ENCODE results near the gene THAP4.
"Not testable (repeated sequence)": the region's sequence is repeated elsewhere in the genome, so short reads cannot be mapped to it uniquely, and the experiment has no call there.

THAP4 gene

DNA sequence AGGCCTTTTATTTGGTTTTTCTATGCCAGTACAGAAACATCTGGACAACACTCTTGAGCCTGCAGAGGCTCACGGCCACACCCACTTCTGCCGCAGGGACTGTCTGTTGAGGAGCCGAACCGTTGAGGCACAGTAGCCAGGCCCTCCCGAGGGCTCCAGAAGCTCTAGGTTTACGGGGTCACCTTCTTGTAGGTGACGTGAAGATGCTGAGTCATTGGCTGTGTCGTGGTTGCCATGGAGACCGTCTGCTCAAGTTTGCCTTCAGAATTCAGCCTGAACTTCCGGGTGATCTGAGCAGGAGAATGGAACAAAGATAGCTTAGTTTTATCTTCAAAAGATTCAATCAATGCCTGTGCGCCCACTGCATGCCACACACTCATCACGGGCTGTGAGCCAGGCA, 52.5 kb downstream of the THAP4 start:
- no peak for DNase-seq (ENCODE audit: low read depth in 3 of 3)

DNA sequence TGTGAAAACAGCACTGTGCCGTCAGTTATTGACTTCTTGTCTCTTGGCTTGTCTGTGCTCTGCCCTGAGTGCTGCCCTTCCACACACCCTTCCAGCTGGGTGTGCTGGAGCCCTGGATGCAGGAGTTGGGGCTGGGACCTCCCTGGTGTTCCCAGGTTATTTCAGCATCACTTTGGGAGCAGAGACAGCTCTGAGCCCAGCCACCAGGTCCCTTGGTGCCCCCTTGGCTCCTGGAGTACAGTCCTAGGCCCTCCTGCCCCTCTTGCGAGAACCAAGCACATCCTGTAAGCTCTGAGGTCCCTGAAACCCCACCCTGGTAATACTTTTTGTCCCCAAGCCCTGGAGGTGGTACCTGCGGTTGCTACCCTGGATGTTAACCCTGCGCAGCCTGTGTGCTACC, 54.2 kb downstream of the THAP4 start:
- no peak for DNase-seq (ENCODE audit: low read depth in 3 of 3)

DNA sequence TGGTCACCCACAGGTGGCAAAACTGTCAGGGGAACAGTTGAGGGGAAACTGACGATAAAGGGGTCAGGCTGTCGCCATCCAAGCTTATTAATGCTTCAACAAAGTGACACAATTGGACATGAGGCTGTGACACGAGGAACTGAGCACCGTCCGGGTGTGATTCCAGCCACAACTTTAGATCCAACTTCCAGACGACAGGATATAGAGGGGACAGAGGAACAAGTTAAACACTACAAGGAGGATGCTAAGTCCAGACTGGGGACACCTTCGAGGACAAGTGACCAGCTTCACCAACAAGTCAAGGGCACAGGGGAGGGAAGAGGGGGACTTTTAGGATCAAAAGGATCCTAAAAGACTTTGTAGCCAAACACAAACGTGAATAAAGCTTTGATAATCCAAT, 54.6 kb downstream of the THAP4 start:
- no peak for DNase-seq (ENCODE audit: low read depth in 3 of 3)

GRCh38 chr2:241579281-241579680, 57.7 kb downstream of the THAP4 start:
- DNase-seq (ENCODE audit: low read depth in 3 of 3) = no peak

GRCh38 chr2:241577413-241578122, 59.4 kb downstream of the THAP4 start:
- DNase-seq (ENCODE audit: low read depth in 3 of 3) = no peak

- DNase-seq (ENCODE audit: low read depth in 3 of 3) = no peak
Observed at GRCh38 chr2:241576293-241576654, 60.7 kb downstream of the THAP4 start.

- no peak for DNase-seq (ENCODE audit: low read depth in 3 of 3)
Observed at GRCh38 chr2:241575624-241576292, 61.2 kb downstream of the THAP4 start.

DNA sequence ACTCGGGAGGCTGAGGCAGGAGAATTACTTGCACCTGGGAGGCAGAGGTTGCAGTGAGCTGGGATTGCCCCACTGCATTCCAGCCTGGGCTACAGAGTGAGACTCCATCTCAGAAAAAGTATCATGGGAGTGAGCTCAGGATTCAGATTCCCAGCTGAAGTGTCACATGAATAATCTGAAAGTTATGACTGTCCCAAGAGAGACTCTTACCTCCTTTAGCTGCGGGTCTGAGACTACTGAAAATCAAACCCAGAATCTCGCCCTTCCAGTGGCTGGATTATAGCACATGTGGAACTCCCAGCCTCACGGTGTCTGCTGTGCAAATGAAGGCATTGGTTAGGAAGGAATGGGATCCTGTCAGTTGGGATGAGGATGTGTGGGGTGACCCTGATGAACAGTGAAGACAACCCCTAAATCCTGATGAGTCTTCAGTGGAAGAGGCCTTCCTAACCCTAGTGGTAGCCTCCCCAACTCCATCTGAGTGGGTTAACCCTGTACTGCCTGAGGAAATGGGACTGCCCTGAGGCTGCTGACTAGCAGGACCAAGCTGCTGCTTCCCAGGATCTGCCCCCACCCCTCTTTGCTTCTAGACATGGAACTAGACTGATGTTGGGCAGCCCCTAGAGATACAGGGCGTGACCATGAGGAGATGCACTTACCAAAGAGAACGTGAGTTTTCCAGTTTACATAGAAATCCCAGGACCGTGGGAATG, 61.9 kb downstream of the THAP4 start:
- no peak for DNase-seq (ENCODE audit: low read depth in 3 of 3)

DNA sequence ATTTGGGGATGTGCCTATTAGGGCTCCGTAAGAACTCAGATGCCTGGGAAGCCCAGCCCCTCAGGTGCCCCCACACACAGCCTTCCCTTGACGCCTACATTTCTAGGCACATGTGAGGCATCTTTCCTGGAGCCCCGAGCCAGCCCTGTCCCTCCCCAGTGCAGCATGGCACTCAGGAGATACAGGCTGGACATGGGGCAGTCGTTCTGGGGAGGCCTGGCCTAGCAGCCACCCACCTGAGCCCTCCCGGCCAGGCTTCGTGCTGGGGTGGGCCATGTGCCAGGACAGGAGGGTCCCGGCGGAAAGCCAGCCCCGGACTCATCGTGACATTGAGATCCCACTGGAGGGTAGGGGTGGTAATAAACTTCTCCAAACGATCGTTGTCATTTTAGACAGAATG, 63.2 kb downstream of the THAP4 start:
- DNase-seq (ENCODE audit: low read depth in 3 of 3) = no peak

DNA sequence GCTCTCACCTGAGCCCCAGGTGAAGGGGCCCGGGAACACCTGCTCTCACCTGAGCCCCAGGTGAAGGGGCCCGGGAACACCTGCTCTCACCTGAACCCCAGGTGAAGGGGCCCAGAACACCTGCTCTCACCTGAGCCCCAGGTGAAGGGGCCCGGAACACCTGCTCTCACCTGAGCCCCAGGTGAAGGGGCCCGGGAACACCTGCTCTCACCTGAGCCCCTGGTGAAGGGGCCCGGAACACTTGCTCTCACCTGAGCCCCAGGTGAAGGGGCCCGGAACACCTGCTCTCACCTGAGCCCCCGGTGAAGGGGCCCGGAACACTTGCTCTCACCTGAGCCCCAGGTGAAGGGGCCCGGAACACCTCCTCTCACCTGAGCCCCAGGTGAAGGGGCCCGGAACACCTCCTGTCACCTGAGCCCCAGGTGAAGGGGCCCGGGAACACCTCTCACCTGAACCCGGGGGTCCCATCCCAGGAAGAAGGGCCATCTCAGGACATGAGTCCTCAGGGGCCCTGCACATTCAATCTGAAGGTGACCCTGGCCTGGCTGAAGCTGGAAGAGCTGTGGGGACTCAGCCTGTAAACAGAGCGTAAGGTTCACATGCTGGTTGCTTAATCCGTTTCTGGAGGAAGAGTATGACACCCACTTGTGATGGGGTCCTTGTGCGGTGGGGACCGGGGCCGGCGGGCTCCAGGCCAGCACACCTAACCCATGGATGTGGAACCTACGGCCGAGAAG, 63.9 kb downstream of the THAP4 start:
- DNase-seq (ENCODE audit: low read depth in 3 of 3) = not testable (repeated sequence)

DNA sequence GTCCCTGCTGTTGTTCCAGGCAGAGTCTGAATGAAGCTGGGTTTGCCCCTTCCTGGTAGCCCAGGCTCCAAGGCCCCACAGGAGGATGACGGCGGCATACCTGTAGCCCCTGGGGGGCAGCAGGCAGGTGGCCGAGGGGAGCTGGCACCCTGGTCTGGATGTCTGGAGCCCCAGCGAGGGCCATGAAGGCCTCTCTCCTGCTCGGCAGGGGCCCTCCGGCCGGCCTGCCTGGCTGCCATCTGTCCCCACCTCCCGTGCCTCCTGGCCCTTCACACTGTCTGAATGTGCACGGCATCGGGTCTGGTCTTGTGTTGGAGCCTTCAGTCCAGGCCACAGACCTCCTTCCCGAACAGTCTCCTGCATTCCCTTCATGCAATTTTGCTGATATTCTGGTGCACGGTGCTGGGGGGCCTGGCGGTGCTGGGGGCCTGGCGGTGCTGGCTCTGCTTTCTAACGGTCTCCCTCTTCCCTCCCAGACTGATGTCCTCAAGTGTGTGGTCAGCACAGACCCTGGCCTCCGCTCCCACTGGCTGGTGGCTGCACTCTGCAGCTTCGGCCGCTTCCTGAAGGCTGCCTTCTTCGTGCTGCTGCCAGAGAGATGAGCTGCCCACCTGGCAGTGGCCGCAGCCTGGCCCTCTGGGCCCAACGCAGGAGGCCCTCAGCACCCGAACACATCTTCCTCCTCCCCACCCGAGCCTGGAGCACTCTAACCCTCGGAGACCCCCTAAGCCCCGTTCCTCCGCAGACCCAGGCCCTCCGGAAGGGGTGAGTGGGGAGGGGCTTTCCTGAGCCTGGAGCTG, 64.9 kb downstream of the THAP4 start:
- DNase-seq (ENCODE audit: low read depth in 3 of 3) = no peak

DNA sequence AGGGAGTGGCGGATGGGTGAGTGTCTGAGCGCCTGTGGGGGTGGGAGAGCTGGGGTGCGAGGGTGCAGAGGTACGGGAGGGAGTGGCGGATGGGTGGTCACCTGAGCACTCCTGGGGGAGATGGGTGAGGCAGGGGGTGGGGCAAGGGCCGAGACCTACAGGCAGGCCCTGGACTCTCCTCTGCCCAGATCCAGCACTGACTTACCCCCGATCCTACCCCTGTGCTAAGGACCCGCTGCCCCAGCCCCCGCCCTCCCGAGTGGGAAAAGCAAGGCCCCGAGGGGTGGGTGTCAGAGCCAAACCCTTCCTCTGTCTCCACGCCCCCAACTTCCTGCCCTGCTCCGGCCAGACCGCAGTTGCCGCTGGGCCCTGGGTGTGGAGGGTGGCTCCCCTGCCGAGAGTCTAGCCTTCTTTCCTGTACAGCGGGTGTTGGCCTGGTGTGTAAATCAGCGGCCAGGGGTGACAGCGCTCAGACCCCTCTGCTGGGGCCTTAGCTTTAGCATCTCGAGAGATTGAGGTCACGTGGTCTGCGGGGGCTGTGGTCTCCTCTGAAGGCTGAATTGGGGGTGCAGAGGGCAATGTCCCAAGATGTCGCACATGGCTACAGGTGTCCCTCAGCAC, 65.9 kb downstream of the THAP4 start:
- no peak for DNase-seq (ENCODE audit: low read depth in 3 of 3)

GRCh38 chr2:241569831-241570281, 67.1 kb downstream of the THAP4 start:
- DNase-seq (ENCODE audit: low read depth in 3 of 3) = no peak

- DNase-seq (ENCODE audit: low read depth in 3 of 3) = no peak
Observed at GRCh38 chr2:241568726-241569125, 68.2 kb downstream of the THAP4 start.

DNA sequence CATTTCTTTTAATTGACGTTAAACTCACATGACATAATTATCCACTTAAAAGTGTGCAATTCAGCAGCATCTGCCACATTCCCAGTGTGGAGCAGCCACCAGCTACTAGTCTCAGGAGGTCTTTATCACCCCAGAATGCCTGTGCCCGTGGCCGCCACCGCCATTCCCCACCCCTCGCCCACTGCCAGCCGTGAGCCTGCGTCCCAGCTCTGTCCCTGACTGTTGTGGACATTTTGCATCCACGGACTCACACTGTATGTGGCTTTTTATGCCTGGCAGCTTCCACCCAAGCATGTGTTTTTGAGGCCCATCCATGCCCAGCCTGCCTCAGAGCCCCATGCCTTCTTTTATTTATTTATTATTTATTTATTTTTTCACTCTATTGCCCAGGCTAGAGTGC, 69.2 kb downstream of the THAP4 start:
- no peak for DNase-seq (ENCODE audit: low read depth in 3 of 3)

DNA sequence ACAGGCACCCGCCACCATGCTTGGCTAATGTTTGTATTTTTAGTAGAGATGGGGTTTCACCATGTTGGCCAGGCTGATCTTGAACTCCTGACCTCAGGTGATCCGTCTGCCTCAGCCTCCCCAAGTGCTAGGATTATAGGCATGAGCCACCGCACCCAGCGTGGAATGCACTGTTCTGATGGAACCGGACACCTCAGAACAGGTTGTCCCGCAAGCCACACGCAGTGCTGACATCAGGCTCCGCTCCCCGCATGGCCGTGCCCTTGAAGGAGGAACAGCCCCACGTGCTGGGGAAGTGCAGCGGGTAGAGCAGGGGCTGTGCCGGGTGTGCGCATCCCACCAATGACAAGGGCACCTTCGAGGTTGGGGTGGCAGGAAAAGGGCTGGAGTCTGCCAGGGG, 69.7 kb downstream of the THAP4 start:
- not testable (repeated sequence) for DNase-seq (ENCODE audit: low read depth in 3 of 3)

DNA sequence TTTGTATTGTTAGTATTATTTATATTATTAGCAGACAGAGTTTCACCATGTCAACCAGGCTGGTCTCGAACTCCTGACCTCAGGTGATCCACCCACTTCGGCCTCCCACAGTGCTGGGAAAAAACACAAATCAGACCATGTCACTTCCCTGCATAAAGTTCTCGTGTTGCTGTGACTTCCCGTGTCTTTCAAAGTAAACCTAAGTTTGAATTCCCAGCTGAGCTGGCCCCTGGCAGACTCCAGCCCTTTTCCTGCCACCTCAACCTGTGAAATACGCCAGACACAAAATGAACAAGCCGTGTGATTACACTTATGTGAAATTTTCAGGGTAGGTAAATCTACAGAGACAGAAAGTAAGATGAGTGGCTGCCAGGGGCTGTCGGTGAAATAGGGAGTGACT, 70.5 kb downstream of the THAP4 start:
- no peak for DNase-seq (ENCODE audit: low read depth in 3 of 3)

DNA sequence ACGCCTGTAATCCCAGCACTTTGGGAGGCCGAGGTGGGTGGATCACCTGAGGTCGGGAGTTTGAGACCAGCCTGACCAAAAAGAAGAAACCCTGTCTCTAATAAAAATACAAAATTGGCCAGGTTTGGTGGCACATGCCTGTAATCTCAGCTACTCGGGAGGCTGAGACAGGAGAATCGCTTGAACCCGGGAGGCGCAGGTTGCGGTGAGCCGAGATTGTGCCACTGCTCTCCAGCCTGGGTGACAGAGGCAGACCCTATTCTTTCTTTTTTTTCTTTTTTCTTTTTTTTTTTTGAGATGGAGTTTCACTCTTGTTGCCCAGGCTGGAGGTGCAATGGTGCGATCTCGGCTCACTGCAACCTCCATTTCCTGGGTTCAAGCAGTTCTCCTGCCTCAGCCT, 70.9 kb downstream of the THAP4 start:
- DNase-seq (ENCODE audit: low read depth in 3 of 3) = not testable (repeated sequence)

- DNase-seq (ENCODE audit: low read depth in 3 of 3) = no peak
Observed at GRCh38 chr2:241565411-241565810, 71.5 kb downstream of the THAP4 start.

DNA sequence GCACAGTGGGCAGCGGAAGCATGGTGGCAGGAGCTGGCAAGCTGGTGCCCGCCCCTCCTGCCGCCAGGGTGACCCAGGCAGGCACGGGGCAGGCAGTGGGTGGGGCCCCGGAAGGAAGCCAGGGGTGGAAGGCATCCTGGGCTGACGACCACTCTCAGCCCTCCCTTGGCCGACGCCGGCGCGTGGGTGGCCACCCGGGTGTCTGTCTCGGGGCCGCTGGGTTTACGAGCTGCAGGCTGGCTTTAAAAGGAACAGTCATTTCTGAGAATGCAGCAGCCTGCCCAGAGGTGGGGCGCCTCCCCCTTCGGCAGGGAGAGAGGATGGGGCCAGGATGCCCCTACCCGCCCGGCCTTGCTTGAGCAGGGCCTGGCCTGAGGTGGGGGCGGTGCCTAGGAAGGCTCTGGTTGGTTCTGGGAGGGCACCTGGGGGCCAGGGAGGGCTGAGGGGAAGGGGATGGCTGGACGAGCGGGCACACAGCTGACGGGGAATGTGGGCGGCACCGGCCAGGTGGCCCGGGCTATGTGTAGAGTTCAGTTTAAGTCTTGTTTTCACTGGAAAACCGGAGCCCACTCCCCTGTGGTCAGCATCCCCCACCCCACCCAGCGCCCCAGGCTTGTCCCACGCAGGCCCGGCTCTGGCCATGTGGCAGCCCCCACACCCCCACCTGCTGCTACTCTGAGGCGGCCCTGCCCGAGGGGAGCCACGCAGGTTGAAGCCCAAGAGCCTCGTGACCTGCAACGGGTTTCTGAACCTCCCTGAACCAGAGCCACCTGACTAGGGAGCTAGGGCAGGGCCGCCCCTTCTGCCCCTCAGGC, 72.2 kb downstream of the THAP4 start:
- no peak for DNase-seq (ENCODE audit: low read depth in 3 of 3)

Data from stimulated activated CD4-positive, alpha-beta T cell treated with anti-CD3 and anti-CD28 coated beads, TNF-alpha, amount 100 ng/mL, for 24 hours (primary cell).